Astrocyte of the spinal cord (primary cell): Measurements from ENCODE around the gene L3MBTL4.

Experiments
- DNase-seq: peaks from one replicate; pipeline ENCODE4 v3.0.0; 2011; ENCODE audit warnings: low read depth, low spot score
- H3K4me3 ChIP-seq: 2 replicates; pipeline ENCODE4 v1.5.1; 2011; ENCODE audit warnings: low read depth, mild to moderate bottlenecking, low read length, moderate library complexity
- in situ Hi-C: cut with HindIII; loops from 2 replicates; pipeline ENCODE4 v1.10.0; 2017; ENCODE audit warnings: low sequenced_read_pairs
- TF ChIP-seq, protein P1 (sequence below): IDR thresholded peaks from 2 replicates; pipeline ENCODE4 v1.5.1; 2012; ENCODE audit warnings: low read depth, mild to moderate bottlenecking, low read length, inconsistent platforms

Gene L3MBTL4

DNA sequence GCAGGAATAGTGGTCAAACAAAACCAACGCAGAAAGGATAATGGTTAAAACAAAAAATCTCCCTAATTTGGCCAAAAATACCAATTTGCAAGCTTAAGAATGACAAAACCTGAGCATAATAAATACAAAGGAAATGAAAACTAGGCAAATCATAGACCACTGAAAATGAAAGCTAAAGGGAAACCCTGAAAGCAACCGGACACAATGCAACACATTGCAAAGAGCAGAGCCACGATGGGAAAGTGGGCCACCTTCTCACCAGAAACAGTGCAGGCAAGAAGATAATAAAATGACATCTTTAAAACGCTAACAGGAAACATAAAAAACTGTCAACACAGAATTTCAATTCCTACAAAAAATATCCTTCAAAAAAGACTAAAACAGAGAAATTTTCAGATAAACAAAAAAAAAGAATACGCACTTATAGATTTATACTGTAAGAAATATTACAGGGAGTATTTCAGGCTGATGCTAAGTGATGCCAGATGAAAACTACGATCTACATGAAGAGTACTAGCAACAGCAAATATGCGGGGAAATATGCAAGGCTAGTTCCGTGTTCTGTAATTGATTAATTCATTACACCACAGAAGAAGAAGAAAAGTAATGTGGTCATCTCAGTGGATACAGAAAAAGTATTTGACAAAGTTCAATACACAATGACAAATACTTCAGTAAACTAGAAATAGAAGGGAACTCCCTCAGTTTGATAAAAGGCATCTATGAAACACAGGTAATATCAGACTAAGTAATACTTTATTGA lies 239.5 kb downstream of the L3MBTL4 start:
- TF ChIP-seq, protein P1, sequence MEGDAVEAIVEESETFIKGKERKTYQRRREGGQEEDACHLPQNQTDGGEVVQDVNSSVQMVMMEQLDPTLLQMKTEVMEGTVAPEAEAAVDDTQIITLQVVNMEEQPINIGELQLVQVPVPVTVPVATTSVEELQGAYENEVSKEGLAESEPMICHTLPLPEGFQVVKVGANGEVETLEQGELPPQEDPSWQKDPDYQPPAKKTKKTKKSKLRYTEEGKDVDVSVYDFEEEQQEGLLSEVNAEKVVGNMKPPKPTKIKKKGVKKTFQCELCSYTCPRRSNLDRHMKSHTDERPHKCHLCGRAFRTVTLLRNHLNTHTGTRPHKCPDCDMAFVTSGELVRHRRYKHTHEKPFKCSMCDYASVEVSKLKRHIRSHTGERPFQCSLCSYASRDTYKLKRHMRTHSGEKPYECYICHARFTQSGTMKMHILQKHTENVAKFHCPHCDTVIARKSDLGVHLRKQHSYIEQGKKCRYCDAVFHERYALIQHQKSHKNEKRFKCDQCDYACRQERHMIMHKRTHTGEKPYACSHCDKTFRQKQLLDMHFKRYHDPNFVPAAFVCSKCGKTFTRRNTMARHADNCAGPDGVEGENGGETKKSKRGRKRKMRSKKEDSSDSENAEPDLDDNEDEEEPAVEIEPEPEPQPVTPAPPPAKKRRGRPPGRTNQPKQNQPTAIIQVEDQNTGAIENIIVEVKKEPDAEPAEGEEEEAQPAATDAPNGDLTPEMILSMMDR = no peak
- no peak overlapping the region for H3K4me3 ChIP-seq
- DNase-seq = no peak
- in situ Hi-C loops = no loop called here

DNA sequence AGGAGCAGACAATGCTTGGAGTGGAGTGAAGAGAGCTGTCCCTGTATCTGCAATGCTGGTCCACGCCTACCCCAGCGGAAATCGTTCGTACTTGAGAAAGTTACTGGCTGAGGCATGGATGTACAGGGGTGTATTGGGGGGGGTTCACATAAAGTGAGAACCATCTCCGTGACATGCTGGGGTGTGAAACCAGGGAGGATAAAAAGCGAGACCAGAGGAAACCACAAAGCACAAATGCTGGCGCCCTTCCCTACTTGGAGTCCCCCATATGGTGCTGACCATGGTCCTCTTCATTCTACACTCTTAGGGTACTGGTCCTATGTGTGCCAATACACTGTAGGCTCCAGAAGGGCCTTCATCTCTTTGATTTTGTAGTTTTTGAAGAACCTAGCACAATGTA lies 244.1 kb downstream of the L3MBTL4 start:
- DNase-seq = no peak
- TF ChIP-seq, protein P1 = no peak
- in situ Hi-C loops = no loop called here
- H3K4me3 ChIP-seq = no peak overlapping the region

DNA sequence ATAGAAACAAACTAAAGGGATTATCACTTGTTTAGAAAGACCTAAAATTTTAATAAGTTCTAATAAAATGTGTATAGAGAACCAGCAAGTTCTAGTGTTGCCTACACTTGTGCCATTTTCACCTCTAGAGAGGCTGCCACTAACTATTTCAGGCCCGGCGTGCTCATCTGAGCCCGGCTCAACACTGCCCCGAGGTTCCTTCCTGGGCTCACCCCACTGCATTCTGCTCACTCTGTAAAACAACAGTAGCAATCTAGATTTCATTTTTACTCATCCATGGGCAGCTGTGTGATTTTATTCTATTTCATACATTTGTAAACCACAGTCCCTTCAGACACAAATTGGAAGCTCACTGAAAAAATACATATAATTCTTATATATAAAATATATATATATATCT lies 253.2 kb downstream of the L3MBTL4 start:
- in situ Hi-C loops = no loop called here

DNA sequence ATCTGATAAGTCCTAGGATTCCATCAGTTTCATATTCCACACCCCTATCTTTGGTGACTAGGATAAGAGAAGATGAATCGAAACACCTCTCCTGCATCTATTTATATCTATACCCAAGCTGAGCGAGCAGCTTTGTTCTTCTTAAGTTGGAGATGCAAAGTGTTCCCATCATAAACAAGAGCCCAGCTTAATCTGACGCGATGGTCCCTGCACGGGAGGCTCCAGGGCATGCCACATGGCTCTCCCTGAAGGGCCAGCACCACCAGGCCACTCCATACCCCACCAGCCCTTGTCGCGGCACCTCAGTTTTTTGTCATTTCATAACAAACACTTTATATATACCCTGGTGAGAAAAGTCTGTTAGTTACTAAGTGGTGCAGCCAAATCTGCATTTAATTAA lies 255.3 kb downstream of the L3MBTL4 start:
- no peak for DNase-seq
- TF ChIP-seq, protein P1 = no peak
- in situ Hi-C loops = no loop called here
- H3K4me3 ChIP-seq = no peak overlapping the region

More for the DNA sequence above, 253.2 kb downstream of the L3MBTL4 start:
- no peak for DNase-seq
- TF ChIP-seq, protein P1 = no peak
- H3K4me3 ChIP-seq = no peak overlapping the region

DNA sequence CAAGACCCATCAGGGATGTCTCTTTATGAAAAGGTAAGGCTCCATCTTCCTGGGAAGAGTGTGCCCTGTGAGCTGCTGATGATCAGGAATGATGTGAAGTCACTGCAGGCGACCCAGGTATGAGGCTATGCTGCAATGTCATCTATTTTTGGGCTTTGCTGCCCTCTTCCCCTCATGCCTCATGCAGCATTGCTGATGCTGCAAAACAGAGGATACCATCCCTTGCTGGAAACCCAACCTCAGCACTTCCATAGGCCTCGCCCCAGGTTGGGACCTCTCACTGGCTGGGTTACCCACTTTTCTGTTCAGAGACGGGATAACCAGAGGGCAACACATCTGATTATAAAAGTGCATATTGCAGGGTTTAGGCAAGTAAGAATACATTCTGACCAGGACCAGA lies 255.8 kb downstream of the L3MBTL4 start:
- DNase-seq = no peak
- in situ Hi-C loops = no loop called here
- TF ChIP-seq, protein P1 = no peak
- H3K4me3 ChIP-seq = no peak overlapping the region

DNA sequence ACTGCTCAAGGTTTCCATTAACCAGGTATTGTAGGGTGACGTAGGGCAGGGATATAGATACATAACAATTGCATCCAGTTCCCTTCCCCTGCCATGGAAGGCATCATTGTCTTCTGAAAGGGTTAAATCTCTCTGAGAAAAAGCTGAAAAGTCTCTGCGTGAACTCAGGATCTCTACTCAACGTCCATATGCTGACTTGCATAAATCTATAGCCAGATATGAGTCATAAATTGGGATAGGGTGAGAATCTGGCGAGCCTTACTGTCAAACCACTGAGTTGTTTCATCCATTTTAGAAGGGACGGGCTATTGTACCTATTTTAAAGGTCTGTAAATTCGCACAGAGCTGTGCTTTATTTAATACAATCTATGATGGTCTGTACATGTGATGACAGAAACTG lies 258.3 kb downstream of the L3MBTL4 start:
- DNase-seq = no peak
- TF ChIP-seq, protein P1 = no peak
- in situ Hi-C loops = no loop called here
- H3K4me3 ChIP-seq = no peak overlapping the region

DNA sequence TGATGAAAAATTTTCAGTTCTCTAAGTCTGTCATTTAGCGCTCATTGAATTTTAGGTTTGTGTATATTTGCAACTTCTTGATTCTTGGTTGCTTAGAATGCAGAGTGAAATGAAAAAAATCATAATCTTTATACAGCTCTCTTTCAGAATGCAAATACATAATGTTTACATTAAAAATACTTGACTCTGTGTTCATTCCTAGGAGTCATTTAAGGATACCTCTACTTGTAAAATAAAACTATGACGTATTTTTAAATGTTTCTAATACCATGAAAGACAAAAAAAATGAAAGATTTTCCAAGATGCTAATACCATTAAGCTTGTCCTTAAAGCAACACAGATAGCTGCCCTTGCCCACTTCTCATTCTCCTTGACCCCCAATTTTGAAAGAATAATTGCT lies 259.0 kb downstream of the L3MBTL4 start:
- in situ Hi-C loops = no loop called here
- TF ChIP-seq, protein P1 = no peak

More for the DNA sequence above, 259.0 kb downstream of the L3MBTL4 start:
- no peak overlapping the region for H3K4me3 ChIP-seq
- no peak for DNase-seq
